Renal cortical epithelial cell (primary cell): ENCODE measurements around the gene TRPV6. TPM values are rescaled to one million over a fixed set of nuclear protein-coding genes. Genes with fewer than 3 reads are reported as not detected.

ENCODE experiments used
- DNase-seq: peaks from one replicate; pipeline ENCODE4 v3.0.0-alpha.2; 2011; ENCODE audit warnings: low read depth
- total RNA-seq: library from RNA; depleted of rRNA; stranded (reverse); fragments of >200 nt; gene quantifications from 2 replicates; pipeline ENCODE4 v1.2.3, GENCODE V29; 2014

Gene TRPV6
- total RNA-seq, 1 donor from 2014 or later: 0.05 TPM

GRCh38 chr7:142908290-142908689 lies 22.7 kb upstream of the TRPV6 start:
- DNase-seq: no peak

- DNase-seq: no peak
These were observed 21.1 kb upstream of the TRPV6 start for GRCh38 chr7:142906643-142907042.

- DNase-seq: no peak
These were observed 20.2 kb upstream of the TRPV6 start for GRCh38 chr7:142905759-142906158.

- no peak for DNase-seq
These were observed 18.6 kb upstream of the TRPV6 start for GRCh38 chr7:142904128-142904527.

- DNase-seq: no peak
These were observed 16.1 kb upstream of the TRPV6 start for GRCh38 chr7:142901426-142902259.

GRCh38 chr7:142899661-142900060 lies 14.1 kb upstream of the TRPV6 start:
- no peak for DNase-seq

- DNase-seq: no peak
These were observed 13.0 kb upstream of the TRPV6 start for GRCh38 chr7:142898377-142899170.

GRCh38 chr7:142897691-142898090 lies 12.1 kb upstream of the TRPV6 start:
- no peak for DNase-seq

GRCh38 chr7:142896741-142897379 lies 11.3 kb upstream of the TRPV6 start:
- DNase-seq: no peak

- DNase-seq: no peak
These were observed 10.6 kb upstream of the TRPV6 start for GRCh38 chr7:142896151-142896550.

- DNase-seq: no peak
These were observed 9.5 kb upstream of the TRPV6 start for GRCh38 chr7:142894985-142895593.

- DNase-seq: no peak
These were observed 8.8 kb upstream of the TRPV6 start for GRCh38 chr7:142894112-142894984.

- no peak for DNase-seq
These were observed 7.4 kb upstream of the TRPV6 start for GRCh38 chr7:142892951-142893350.

GRCh38 chr7:142891490-142892082 lies 6.0 kb upstream of the TRPV6 start:
- no peak for DNase-seq

GRCh38 chr7:142890874-142891485 lies 5.4 kb upstream of the TRPV6 start:
- DNase-seq: no peak

GRCh38 chr7:142889816-142890215 lies 4.3 kb upstream of the TRPV6 start:
- no peak for DNase-seq

- DNase-seq: no peak
These were observed 1.9 kb upstream of the TRPV6 start for GRCh38 chr7:142887282-142888015.

- no peak for DNase-seq
These were observed 1.3 kb upstream of the TRPV6 start for GRCh38 chr7:142886866-142887265.

GRCh38 chr7:142884286-142884640 lies 1.3 kb downstream of the TRPV6 start:
- DNase-seq: no peak
